K562 (cell line): ENCODE results near the gene GALT. TPM values are rescaled to one million over a fixed set of nuclear protein-coding genes. Genes with fewer than 3 reads are reported as not detected.

Experiments
- ATF1 ChIP-seq, 2 experiments: fragments of 450-650 bp in 1 of 2; IDR thresholded peaks; 2 replicates each; pipeline ENCODE4 v1.6.1; 2016; ENCODE audit warnings: missing compliant biosample characterization in 1 of 2, missing genetic modification characterization in 1 of 2
- CBX3 ChIP-seq, 2 experiments: IDR thresholded peaks; 1 replicate in 1 of 2; 2 replicates in 1 of 2; pipeline ENCODE4 v1.6.1; 2012; ENCODE audit warnings: inconsistent platforms in 2 of 2, low read length in 2 of 2, borderline replicate concordance in 1 of 2, control low read depth in 1 of 2
- CSDE1 ChIP-seq, 2 experiments: fragments of 450-650 bp; IDR thresholded peaks; 2 replicates each; pipeline ENCODE4 v1.6.1; 2016; ENCODE audit warnings: mild to moderate bottlenecking in 1 of 2
- E2F6 ChIP-seq, 2 experiments: IDR thresholded peaks; 2 replicates each; pipeline ENCODE4 v1.6.1; 2011; ENCODE audit warnings: borderline replicate concordance in 1 of 2, control low read depth in 1 of 2, low read depth in 1 of 2, low read length in 1 of 2, mild to moderate bottlenecking in 1 of 2, mixed read lengths in 1 of 2, moderate library complexity in 1 of 2; ENCODE audit not compliant: insufficient read depth in 1 of 2, insufficient read length in 1 of 2, poor library complexity in 1 of 2, severe bottlenecking in 1 of 2; ENCODE audit errors: extremely low read depth in 1 of 2
- ESRRB ChIP-seq: fragments of 250-450 bp; sonication (Bioruptor Pico); IDR thresholded peaks from 2 replicates; pipeline ENCODE4 v1.5.0; 2020; ENCODE audit warnings: mild to moderate bottlenecking, moderate library complexity, borderline replicate concordance
- FOXK2 ChIP-seq, 2 experiments: fragments of 450-650 bp; IDR thresholded peaks in 1 of 2; conservative IDR thresholded peaks in 1 of 2; 2 replicates each; pipeline ENCODE4 v1.6.1; 2016; ENCODE audit warnings: low read depth in 2 of 2, mild to moderate bottlenecking in 1 of 2
- FOXM1 ChIP-seq, 2 experiments: fragments of 450-650 bp in 1 of 2; sonication (generic) in 1 of 2; formaldehyde crosslinking in 1 of 2; IDR thresholded peaks; 2 replicates each; pipeline versions ENCODE4 v1.6.1 to v1.9.0; 2017 to 2022; ENCODE audit warnings: low read depth in 2 of 2, mild to moderate bottlenecking in 2 of 2, missing genetic modification reagents in 1 of 2, moderate library complexity in 1 of 2
- ILF3 ChIP-seq: fragments of 450-650 bp; IDR thresholded peaks from 2 replicates; pipeline ENCODE4 v1.6.1; 2018; ENCODE audit warnings: antibody characterized with exemption, mild to moderate bottlenecking, moderate library complexity, borderline replicate concordance
- L3MBTL2 ChIP-seq: fragments of 450-650 bp; IDR thresholded peaks from 2 replicates; pipeline ENCODE4 v1.6.1; 2016; ENCODE audit warnings: mild to moderate bottlenecking, moderate library complexity
- MAZ ChIP-seq, 2 experiments: fragments of 450-650 bp in 1 of 2; sonication (generic) in 1 of 2; formaldehyde crosslinking; IDR thresholded peaks in 1 of 2; conservative IDR thresholded peaks in 1 of 2; 2 replicates each; pipeline versions ENCODE4 v1.4.0 to v1.5.0; 2020; ENCODE audit warnings: mild to moderate bottlenecking in 1 of 2, missing genetic modification reagents in 1 of 2
- MCM7 ChIP-seq, 2 experiments: fragments of 450-650 bp; IDR thresholded peaks; 2 replicates each; pipeline ENCODE4 v1.6.1; 2016 to 2018
- NFATC3 ChIP-seq: fragments of 450-650 bp; IDR thresholded peaks from 2 replicates; pipeline ENCODE4 v1.6.1; 2017; ENCODE audit warnings: mild to moderate bottlenecking
- NR2C2 ChIP-seq, 2 experiments: fragments of 200-800 bp in 1 of 2; sonication (Bioruptor generic) in 1 of 2; sonication (generic) in 1 of 2; formaldehyde crosslinking in 1 of 2; IDR thresholded peaks; 2 replicates each; pipeline versions ENCODE4 v1.6.1 to v1.8.0; 2016 to 2022; ENCODE audit warnings: mild to moderate bottlenecking in 1 of 2, missing compliant biosample characterization in 1 of 2, missing genetic modification characterization in 1 of 2, missing genetic modification reagents in 1 of 2
- OTX1 ChIP-seq: fragments of 450-650 bp; formaldehyde crosslinking; IDR thresholded peaks from 2 replicates; pipeline ENCODE4 v1.4.0; 2022; ENCODE audit warnings: mild to moderate bottlenecking
- POLR2A ChIP-seq: fragments of 450-650 bp; conservative IDR thresholded peaks from 2 replicates; pipeline ENCODE4 v1.6.1; 2016
- RBM39 ChIP-seq: fragments of 200-400 bp; formaldehyde crosslinking; optimal IDR thresholded peaks from 2 replicates; pipeline ENCODE3; 2018; ENCODE audit warnings: low read depth, low read length
- SMARCC2 ChIP-seq: fragments of 450-650 bp; IDR thresholded peaks from 2 replicates; pipeline ENCODE4 v1.6.1; 2017; ENCODE audit warnings: antibody characterized with exemption, moderate library complexity, mild to moderate bottlenecking, low read depth
- SNIP1 ChIP-seq: fragments of 450-650 bp; IDR thresholded peaks from 2 replicates; pipeline ENCODE4 v1.7.1; 2017; ENCODE audit warnings: low read depth, mild to moderate bottlenecking
- SREBF2 ChIP-seq: sonication (generic); formaldehyde crosslinking; IDR thresholded peaks from 2 replicates; pipeline ENCODE4 v1.4.0; 2020; ENCODE audit warnings: mild to moderate bottlenecking, missing genetic modification reagents
- USF1 ChIP-seq: sonication (generic); formaldehyde crosslinking; IDR thresholded peaks from 2 replicates; pipeline ENCODE4 v1.9.0; 2022; ENCODE audit warnings: mild to moderate bottlenecking, missing genetic modification reagents
- ZBTB26 ChIP-seq: fragments of 450-650 bp; formaldehyde crosslinking; IDR thresholded peaks from 2 replicates; pipeline ENCODE4 v1.4.0; 2022; ENCODE audit warnings: missing genetic modification characterization
- ZNF124 ChIP-seq: sonication (generic); formaldehyde crosslinking; IDR thresholded peaks from 2 replicates; pipeline ENCODE4 v1.8.1; 2022; ENCODE audit warnings: missing genetic modification reagents
- ZNF695 ChIP-seq: fragments of 450-650 bp; formaldehyde crosslinking; IDR thresholded peaks from 2 replicates; pipeline ENCODE4 v1.4.0; 2020; ENCODE audit warnings: mild to moderate bottlenecking, moderate library complexity
- ZNF707 ChIP-seq: fragments of 250-450 bp; sonication (Bioruptor Pico); conservative IDR thresholded peaks from 2 replicates; pipeline ENCODE4 v1.8.0; 2022; ENCODE audit warnings: inconsistent platforms, mild to moderate bottlenecking, moderate library complexity
- ZNF75A ChIP-seq: fragments of 450-650 bp; formaldehyde crosslinking; IDR thresholded peaks from 2 replicates; pipeline ENCODE4 v1.4.0; 2020; ENCODE audit warnings: mild to moderate bottlenecking
- ZNF77 ChIP-seq: fragments of 250-450 bp; sonication (Bioruptor Pico); IDR thresholded peaks from 2 replicates; pipeline ENCODE4 v1.5.0; 2020
- polyA plus RNA-seq, 8 experiments: library from polyadenylated mRNA; depleted of rRNA in 4 of 8; stranded (reverse) in 5 of 8; unstranded in 3 of 8; fragments of >200 nt; fragmentation: Nextera tagmentation in 2 of 8; fragmentation: Illumina TruSeq in 1 of 8; extraction: Ambion mirVana in 2 of 8; extraction: Trizol in 1 of 8; gene quantifications; 2 replicates each; pipeline versions ENCODE4 v1.2.1 to v1.2.3, GENCODE V29; 2011 to 2014; ENCODE audit warnings: inconsistent platforms in 1 of 8, missing spikeins in 1 of 8
- total RNA-seq, 7 experiments: library from RNA; depleted of rRNA in 6 of 7; stranded (reverse); fragments of >200 nt in 6 of 7; fragmentation: Illumina TruSeq in 2 of 7; extraction: Trizol in 2 of 7; gene quantifications; 2 replicates each; pipeline versions ENCODE4 v1.2.1 to v1.2.3, GENCODE V29; 2011 to 2021; ENCODE audit warnings: low replicate concordance in 1 of 7

GALT gene
- total and polyA plus RNA-seq, 9 of the 15 experiments (the other 6 are each of a cell fraction or from before 2014, with no cell fraction given), result 7.3 to 29.2 (median 15.6) TPM

- TF ChIP-seq ZNF75A (CRISPR knock-in tag) (no peak), ZBTB26 (CRISPR knock-in tag) (no peak), L3MBTL2 (peak; percentile 85), ATF1 (CRISPR knock-in tag; IDR thresholded peaks at IDR 0.05) (no peak), ATF1 (tag; IDR thresholded peaks at IDR 0.05) (0 out of 2 replicates have a peak, but pooled peaks have one; percentile 31), ZNF707 (CRISPR knock-in tag) (no peak), USF1 (CRISPR knock-in tag) (peak; percentile 42; the same call in 1 of the 2 replicates), SNIP1 (peak; percentile 23; the same call in 1 of the 2 replicates), MCM7 (IDR thresholded peaks at IDR 0.05) (no peak), ZNF77 (CRISPR knock-in tag) (no peak), ZNF695 (CRISPR knock-in tag) (no peak), SREBF2 (no peak), ESRRB (CRISPR knock-in tag) (no peak), POLR2A (peak; percentile 71), CBX3 (IDR thresholded peaks at IDR 0.05; ENCODE audit: borderline replicate concordance in 1 of 2, low read length in 2 of 2) (no peak), ZNF124 (CRISPR knock-in tag) (no peak), ILF3 (no peak), OTX1 (no peak), MAZ (CRISPR knock-in tag; conservative IDR thresholded peaks at IDR 0.05 in 1 of 2, IDR thresholded peaks at IDR 0.05 in 1 of 2) (peak in 1 of 2 experiments; percentile 49; a peak in 3 of 4 replicates), NR2C2 (CRISPR knock-in tag; IDR thresholded peaks at IDR 0.05) (no peak), NR2C2 (tag; IDR thresholded peaks at IDR 0.05) (no peak), FOXM1 (IDR thresholded peaks at IDR 0.05; ENCODE audit: low read depth) (no peak), FOXM1 (CRISPR knock-in tag; IDR thresholded peaks at IDR 0.05; ENCODE audit: low read depth) (no peak), FOXK2 (conservative IDR thresholded peaks at IDR 0.05 in 1 of 2, IDR thresholded peaks at IDR 0.05 in 1 of 2; ENCODE audit: low read depth in 2 of 2) (peak in 1 of 2 experiments; percentile 94; a peak in 2 of 4 replicates), CSDE1 (IDR thresholded peaks at IDR 0.05) (no peak), RBM39 (no peak), NFATC3 (peak; percentile 89), E2F6 (IDR thresholded peaks at IDR 0.05; ENCODE audit: borderline replicate concordance in 1 of 2, extremely low read depth in 1 of 2, insufficient read depth in 1 of 2, insufficient read length in 1 of 2, low read depth in 1 of 2, low read length in 1 of 2, poor library complexity in 1 of 2, severe bottlenecking in 1 of 2) (peak; percentile 22 to 68), SMARCC2 (no peak)
These were observed 8.9 kb upstream of the GALT start, which contains the start of gene SIGMAR1 (continued) for GRCh38 chr9:34637356-34638137.
